AG04449 (cell line): ENCODE measurements around the gene NADK2.

Experiments
- CTCF ChIA-PET: fragments of 350-600 bp; formaldehyde crosslinking; extraction: SDS; loops from one replicate; lab custom pipeline; 2021; ENCODE audit warnings: antibody characterized with exemption; lab: Yijun Ruan, JAX
- POLR2A ChIA-PET: fragments of 400-600, 350-600 bp; formaldehyde crosslinking; extraction: SDS; loops from one replicate; lab custom pipeline; 2020; ENCODE audit warnings: antibody characterized with exemption, inconsistent platforms; lab: Yijun Ruan, JAX
- DNase-seq: peaks from one replicate; pipeline ENCODE4 v3.0.0-alpha.2; 2010; ENCODE audit warnings: low read depth, low spot score
- H3K4me3 ChIP-seq: 2 replicates; pipeline ENCODE4 v1.5.1; 2011; ENCODE audit warnings: low read depth, mild to moderate bottlenecking, control low read depth, low read length
- CTCF ChIP-seq: IDR thresholded peaks from one replicate; pipeline ENCODE4 v1.5.1; 2011; ENCODE audit warnings: mild to moderate bottlenecking, moderate library complexity, low read length, control low read depth, inconsistent platforms; ENCODE audit not compliant: insufficient read depth; ENCODE audit errors: missing control alignments

NADK2 gene

GRCh38 chr5:36237751-36238150, 4.0 kb downstream of the NADK2 start:
- ChIA-PET CTCF (interaction anchor here (0.7 to 1.9 kb wide), 6 partner anchors 11 to 178 kb away, joined by 3 to 6 read pairs (median 3); no protein-coding TSS in a partner anchor), POLR2A (no interaction called here)
- no peak for DNase-seq
- TF ChIP-seq CTCF, result no peak
- H3K4me3 ChIP-seq, result no peak overlapping the region

GRCh38 chr5:36236801-36237200, 4.9 kb downstream of the NADK2 start:
- ChIA-PET CTCF (interaction anchor here (1.0 to 1.9 kb wide), 4 partner anchors 10 to 94 kb away, joined by 3 to 6 read pairs (median 3); no protein-coding TSS in a partner anchor), POLR2A (no interaction called here)
- H3K4me3 ChIP-seq, result no peak overlapping the region
- TF ChIP-seq CTCF, result no peak
- no peak for DNase-seq

- DNase-seq, result no peak
- no peak overlapping the region for H3K4me3 ChIP-seq
- no peak for TF ChIP-seq CTCF
- ChIA-PET POLR2A (no interaction called here), CTCF (interaction anchor here (2.5 kb wide), 1 partner anchor 9 kb away, joined by 14 read pairs; the partner anchor contains the start of gene NADK2)
These were observed 9.2 kb downstream of the NADK2 start for GRCh38 chr5:36232533-36232932.

GRCh38 chr5:36230151-36230790, 11.5 kb downstream of the NADK2 start:
- DNase-seq, result no peak
- H3K4me3 ChIP-seq, result no peak overlapping the region
- no peak for TF ChIP-seq CTCF
- POLR2A ChIA-PET, result no interaction called here
- CTCF ChIA-PET, result interaction anchor here (1.0 to 2.9 kb wide), 5 partner anchors 11 to 169 kb away, joined by 3 to 17 read pairs (median 5); partner anchors contain the start of gene NADK2

GRCh38 chr5:36228505-36228904, 13.2 kb downstream of the NADK2 start:
- ChIA-PET CTCF (interaction anchor here (1.0 to 2.9 kb wide), 5 partner anchors 11 to 170 kb away, joined by 3 to 17 read pairs (median 3); partner anchors contain the start of gene NADK2), POLR2A (interaction anchor here (0.8 kb wide), 1 partner anchor 167 kb away, joined by 4 read pairs; no protein-coding TSS in a partner anchor)
- no peak overlapping the region for H3K4me3 ChIP-seq
- no peak for DNase-seq
- TF ChIP-seq CTCF, result no peak

- POLR2A ChIA-PET, result no interaction called here
- DNase-seq, result no peak
These were observed 14.7 kb downstream of the NADK2 start for GRCh38 chr5:36227046-36227445.

More at GRCh38 chr5:36227046-36227445, 14.7 kb downstream of the NADK2 start:
- CTCF ChIA-PET, result interaction anchor here (0.9 to 1.2 kb wide), 3 partner anchors 14 to 49 kb away, joined by 3 to 5 read pairs (median 4); partner anchors contain the start of gene NADK2
- TF ChIP-seq CTCF, result no peak
- no peak overlapping the region for H3K4me3 ChIP-seq
